Ramos (cell line): ENCODE measurements around the gene SLC22A23.

Experiments used
- in situ Hi-C: fragments of 300-500 bp; cut with MboI; formaldehyde crosslinking; loops from one replicate; pipeline ENCODE4 v1.14.3; 2022; ENCODE audit warnings: low sequenced_read_pairs; ENCODE audit not compliant: unreplicated experiment

SLC22A23 gene

DNA sequence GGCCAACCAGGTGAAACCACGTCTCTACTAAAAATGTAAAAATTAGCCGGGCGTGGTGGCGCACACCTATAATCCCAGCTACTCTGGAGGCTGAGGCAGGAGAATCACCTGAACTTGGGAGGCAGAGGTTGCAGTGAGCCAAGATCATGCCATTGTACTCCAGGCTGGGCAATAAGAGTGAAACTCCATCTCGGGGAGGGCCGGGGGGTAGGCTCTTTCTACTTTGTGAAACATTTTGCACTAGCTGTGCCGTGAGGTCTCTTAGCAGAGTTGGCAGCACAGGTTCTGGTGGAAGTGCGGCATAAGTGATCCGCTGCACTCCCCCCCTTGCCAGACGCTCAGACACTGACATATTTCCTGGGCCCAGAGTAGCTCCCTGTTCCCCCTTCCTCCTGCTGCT, 173.6 kb downstream of the SLC22A23 start:
- in situ Hi-C loops: loop anchor here (25.0 kb wide), 1 partner anchor 704 kb away; no protein-coding TSS in a partner anchor

DNA sequence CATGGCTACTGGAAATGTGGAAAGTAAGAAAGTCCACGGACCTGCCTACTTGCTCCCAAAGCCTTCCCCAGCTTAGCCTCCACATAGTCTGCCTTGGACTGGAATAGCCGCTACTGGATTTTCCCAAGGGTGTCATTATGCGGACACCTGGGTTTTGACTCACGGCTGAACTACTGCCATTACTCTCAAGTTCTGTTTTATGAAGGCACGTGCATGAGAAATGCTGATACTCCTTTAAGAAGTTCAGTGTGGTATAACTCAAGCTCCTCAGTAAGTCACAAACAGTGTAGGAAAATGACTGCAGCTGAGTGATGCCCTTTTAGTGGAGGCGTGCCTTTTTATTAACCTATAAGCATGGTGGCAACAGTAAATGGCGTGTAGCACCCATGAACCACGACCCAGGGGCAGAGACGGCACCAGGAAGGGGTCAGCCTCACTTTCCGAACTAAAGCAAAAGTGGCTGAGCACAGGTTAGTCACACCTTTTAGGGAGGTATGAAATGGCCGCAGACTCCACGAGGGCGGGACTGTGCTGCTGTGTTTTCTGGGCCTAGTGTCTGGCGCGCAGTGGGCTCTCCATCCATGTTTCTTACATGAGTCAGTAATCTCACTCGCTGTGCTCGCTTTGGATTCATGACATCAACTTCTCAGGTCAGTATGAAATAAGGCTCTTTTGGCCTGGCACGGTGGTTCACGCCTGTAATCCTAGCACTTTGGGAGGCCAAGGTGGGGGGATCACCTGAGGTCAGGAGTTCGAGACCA, 174.2 kb downstream of the SLC22A23 start:
- in situ Hi-C loops: loop anchor here (25.0 kb wide), 1 partner anchor 705 kb away; no protein-coding TSS in a partner anchor

DNA sequence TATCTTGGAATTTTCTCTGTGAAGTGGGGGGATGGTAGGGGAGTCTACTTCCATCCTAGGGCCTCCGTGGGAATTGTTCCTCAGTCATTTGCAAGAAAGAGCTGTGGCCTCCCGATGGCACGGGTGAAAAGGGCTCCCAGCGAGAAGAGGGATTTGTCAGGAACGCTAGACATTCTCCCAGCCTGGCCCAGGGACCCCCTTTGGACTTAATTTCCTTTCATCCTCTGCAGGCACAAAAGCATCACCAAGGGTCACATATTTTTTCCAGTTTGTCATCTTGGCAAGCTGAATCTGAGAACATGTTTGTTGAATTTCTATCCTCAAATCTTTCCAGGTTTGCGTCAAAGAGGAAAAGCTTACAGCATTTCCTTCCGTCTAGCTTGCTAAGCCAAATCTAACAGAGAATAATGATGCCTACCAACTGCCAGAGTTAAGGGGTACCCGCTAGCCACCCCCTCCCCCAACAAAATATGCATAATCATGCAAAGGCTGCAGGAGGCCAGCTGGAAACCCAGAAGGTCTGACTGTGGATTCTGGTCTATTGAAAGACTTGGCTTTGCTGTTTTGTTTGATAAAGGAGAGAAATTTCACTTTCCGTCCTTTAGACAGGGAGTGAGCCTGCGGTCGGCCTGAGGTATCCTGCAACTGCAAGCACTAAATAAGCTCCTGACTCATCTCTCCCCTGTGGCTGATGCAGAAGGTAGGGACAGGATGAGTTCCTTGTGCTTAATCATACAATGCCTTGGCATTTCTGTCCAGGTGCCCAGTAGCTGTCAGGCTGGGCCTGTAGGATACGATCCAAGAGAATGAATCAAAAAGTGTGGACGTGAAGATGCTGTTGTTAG, 175.0 kb downstream of the SLC22A23 start:
- in situ Hi-C loops: loop anchor here (25.0 kb wide), 1 partner anchor 705 kb away; no protein-coding TSS in a partner anchor

DNA sequence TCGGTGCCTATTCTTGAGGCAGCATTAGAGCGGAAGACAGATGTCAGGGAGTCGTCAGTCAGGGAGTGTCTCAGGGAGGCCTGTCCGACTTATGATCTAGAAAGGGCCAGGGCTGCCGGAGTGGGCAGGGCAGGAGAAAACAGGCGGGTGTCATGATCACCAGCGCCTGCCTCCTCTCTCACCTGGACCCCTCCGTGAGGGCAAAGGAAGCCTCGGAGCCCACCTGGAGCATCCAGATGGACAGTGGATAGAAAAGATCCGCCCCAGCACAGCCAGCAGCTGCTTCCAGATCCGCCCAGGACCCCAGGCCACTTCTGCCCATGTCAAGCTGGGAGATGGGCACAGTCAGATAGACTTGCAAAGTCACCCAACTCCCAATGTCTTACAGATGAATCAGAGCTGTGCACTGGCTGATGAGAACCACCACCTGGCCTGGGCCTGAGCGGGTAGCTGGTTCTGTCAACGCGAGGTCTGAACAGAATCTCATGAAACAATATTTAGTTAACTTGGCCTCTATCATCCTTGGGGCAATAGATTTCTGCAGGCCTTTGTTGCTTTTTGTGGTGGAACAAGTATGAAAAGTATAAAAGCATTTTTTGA, 175.9 kb downstream of the SLC22A23 start:
- in situ Hi-C loops: loop anchor here (25.0 kb wide), 1 partner anchor 706 kb away; no protein-coding TSS in a partner anchor

DNA sequence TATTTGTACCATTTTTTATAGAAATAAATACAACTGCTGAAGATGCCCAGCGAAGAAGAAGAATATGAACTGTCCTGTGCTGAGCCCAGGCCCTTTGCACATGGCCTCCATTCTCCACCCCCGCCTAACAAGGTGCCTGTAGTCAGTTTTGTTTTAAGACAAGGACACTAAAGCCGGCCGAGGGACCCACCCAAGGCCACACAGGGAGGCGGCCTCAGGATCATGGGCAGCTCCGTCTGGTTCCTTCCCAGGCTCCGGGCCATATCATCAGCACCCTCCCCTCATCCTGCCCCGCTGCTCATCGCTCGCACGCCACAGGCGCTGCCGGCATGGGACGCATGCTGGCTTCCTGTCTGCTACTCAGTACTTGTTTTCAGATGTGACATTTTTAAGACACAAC, 176.8 kb downstream of the SLC22A23 start:
- in situ Hi-C loops: loop anchor here (25.0 kb wide), 1 partner anchor 707 kb away; no protein-coding TSS in a partner anchor

GRCh38 chr6:3278691-3279090, 178.2 kb downstream of the SLC22A23 start:
- in situ Hi-C loops: loop anchor here (25.0 kb wide), 1 partner anchor 709 kb away; no protein-coding TSS in a partner anchor

DNA sequence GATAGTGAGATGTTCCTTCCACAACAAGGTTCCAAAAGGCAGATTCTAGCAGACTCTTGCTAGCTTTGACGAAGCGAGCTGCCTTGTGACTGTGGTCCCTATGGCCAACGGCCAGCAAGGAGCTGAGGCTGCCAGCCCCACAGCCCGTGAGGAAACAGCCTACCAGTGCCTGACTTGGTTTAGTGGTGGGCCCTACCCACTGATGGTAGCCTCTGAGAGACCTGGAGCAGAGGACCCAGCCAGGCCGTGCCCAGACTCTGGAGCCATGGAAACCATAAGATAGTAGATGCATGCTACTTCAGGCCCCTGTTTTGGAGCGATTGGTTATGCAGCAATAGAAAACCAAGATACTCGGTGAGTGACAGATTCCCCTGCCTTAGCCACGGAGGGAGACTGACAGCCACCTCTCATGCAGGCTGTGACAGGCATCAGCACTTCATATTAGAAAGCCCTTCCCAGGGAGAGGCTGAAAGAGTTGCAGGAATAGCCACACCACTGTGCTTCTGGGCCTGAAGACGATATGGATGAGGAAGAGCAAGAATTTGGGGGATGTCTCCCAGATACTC, 178.9 kb downstream of the SLC22A23 start:
- in situ Hi-C loops: loop anchor here (25.0 kb wide), 1 partner anchor 709 kb away; no protein-coding TSS in a partner anchor

DNA sequence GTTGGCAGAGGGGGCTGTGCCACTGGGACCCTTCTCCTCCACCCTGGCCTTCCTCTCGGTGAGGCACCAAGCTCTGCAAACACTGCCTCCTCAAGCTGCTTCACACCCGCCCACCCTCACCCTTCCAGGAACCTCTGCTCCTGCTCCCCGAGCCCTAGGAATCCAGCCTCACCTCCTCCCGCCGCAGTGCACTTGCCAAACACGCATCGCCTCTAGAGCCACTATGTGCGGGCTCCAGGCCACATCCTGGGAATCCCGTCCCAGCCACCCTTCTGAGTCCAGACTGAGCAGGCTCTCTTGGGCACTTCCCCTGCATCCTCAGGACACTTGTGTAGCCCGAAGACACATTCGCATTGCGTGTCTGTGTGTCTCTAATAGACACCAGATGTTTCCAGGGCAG, 179.6 kb downstream of the SLC22A23 start:
- in situ Hi-C loops: loop anchor here (25.0 kb wide), 1 partner anchor 710 kb away; no protein-coding TSS in a partner anchor

- in situ Hi-C loops: loop anchor here (25.0 kb wide), 1 partner anchor 711 kb away; no protein-coding TSS in a partner anchor
Measured at GRCh38 chr6:3276174-3277167, 180.4 kb downstream of the SLC22A23 start.

DNA sequence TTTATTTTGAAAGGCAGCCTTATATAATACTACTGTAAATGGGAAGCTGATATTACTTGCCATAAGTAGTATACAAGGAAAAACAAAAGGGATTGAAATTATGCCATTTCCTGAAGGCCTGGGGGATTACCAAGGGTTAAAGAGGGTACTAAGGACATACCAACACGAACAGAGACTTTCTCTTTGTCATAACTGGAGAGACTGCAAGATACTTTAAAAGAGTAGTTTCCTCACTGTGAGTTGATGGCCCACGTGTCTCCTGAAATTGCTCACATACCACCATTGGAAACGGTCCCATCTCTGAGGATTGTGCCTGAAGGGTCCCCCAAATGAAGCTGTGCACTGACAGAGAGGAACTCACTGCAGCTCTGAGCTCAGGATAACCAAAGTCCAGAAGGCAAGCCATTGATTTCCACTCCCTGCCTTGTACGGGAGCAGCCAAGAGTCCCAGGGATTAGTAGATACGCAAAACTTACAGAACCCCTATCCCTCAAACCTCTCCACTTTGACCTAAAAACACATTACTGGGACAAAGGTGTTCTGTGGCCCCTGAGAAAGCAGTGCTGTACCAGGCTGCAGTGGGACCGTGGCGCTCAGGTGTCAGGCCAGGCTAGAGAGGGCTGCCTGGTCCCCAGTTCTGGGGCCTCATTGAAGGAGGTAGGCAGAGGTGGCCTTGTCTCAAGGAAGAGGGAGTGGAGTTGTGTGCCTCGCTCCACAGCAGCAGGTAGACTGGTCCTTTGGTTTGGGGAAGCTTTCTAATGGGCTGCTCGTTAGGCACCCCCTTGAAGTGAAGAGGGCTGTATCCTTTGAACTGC, 182.9 kb downstream of the SLC22A23 start:
- in situ Hi-C loops: no loop called here

- in situ Hi-C loops: no loop called here
Measured at GRCh38 chr6:3272911-3273547, 183.8 kb downstream of the SLC22A23 start.

DNA sequence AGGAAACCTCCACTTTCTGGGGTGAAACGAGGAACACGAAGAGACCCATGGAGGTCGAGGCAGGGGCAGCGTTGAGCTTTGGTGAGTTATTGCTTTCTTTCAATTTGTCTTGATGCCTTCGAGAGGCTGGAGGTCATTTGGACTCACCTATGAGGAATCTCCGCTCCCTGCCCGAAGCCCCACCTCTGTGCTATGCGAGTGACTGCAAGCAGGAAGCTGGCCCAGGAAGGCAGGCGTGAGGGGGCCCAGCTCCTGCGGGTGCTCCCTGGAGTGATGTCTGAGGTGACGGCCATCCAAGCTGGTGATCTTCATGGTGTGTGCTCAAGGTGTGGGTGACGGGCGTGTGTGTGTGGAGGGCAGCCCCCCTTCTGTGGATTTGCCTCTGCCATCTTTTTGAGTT, 185.1 kb downstream of the SLC22A23 start:
- in situ Hi-C loops: no loop called here

DNA sequence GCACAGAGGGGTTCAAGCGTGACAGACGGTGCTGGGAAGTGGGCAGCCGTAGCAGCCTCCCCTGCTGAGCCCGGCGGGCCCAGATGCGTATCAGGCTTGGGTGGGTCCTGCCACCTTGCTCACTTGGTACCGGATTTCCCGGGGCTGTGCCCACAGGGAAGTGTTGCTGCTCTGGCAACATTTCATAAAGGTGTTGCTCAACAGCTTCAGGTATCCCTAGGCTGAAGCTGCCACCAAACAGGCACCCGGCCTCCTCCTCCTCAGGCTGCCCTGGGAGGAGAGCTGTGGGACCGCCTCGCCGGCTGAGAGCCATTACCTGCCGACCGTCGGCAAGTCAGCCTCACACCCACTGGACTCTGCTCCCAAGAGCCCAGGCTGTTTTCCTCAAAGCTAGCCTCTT, 186.6 kb downstream of the SLC22A23 start:
- in situ Hi-C loops: no loop called here

- in situ Hi-C loops: no loop called here
Measured at GRCh38 chr6:3269281-3269975, 187.4 kb downstream of the SLC22A23 start.

DNA sequence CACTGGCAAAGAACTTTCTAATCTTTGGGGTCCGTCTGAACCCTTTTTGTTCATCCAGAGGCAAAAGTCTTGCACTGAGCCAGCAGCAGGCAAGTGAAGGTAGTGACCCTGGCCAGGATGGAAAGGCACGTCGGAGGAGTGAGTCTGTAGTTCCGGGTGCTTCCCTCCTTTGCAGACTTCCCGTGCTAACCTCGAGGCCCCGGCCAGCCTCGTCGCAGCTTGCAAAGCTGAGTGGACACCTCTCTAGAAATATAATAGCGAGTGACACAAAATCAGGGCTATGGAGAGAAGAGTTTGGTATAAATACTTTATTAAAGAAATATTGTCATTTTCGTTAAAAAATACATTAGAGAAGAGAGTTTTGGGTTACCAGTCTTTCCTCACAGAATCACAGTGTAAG, 188.2 kb downstream of the SLC22A23 start:
- in situ Hi-C loops: no loop called here

DNA sequence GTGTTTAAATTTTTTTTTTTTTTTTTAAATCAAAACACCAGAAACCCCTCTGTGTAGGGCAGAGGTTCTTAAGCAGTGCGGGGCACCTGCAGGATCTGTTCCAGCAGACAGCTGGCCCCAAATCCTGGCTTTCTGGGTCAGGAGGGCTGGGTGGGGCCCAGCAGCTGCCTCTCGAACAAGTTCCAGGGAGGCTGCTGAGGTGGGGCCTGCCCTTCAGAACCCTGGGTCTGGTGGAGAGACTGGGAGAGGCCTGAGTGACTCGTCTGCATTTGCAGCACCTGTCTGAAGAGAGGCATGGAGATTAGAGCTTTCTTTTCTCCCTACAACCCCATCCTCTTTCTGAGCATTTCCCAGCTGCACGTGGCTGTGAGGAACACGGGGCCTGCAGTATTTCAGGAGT, 189.7 kb downstream of the SLC22A23 start:
- in situ Hi-C loops: no loop called here

DNA sequence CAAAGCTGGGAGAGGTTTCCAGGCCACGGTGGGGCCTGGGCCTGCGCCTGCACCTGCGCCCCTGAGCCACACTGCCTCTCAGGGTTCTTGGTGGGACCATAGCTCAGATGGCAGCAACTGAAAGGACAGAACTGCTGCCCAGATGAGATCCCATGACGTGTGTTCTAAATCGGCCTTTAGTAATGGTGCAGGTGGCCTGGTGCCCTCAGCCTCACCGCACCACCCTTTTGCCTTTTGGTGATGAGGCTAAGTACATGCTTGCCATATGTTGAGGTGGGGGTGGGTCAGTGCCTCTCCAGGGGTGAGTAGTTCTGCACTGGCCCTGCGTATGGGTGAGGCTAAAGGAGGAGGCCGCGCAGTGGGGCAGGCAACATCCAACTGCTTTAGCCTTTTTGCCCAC, 190.7 kb downstream of the SLC22A23 start:
- in situ Hi-C loops: no loop called here
